ENCODE measurements around the gene ABHD17B. TPM values are rescaled to one million over a fixed set of nuclear protein-coding genes. Genes with fewer than 3 reads are reported as not detected.

The ABHD17B gene
- total RNA-seq, 1 donor from 2014 or later = 38.6 TPM

- peak; percentile 20 for DNase-seq (ENCODE audit: low read depth)
These were observed 91.8 kb downstream of the ABHD17B start for GRCh38 chr9:71819115-71819739.

GRCh38 chr9:71816916-71817451 lies 94.0 kb downstream of the ABHD17B start:
- peak; percentile 37 for DNase-seq (ENCODE audit: low read depth)

Other genes with a start within 250 kb of the ABHD17B start
- gene CEMIP2, start 142.7 kb downstream of the ABHD17B start, total RNA-seq = 134 and 238 TPM in 2 replicates
- gene C9orf85, start 446 bp upstream of the ABHD17B start, total RNA-seq = 15.6 and 18.8 TPM in 2 replicates
- not detected in 2 replicates for gene C9orf57, start 149.4 kb upstream of the ABHD17B start, total RNA-seq
- gene GDA, start 238.2 kb upstream of the ABHD17B start, total RNA-seq = 14.6 and 17.3 TPM in 2 replicates